GM19397 (cell line): ENCODE results near the gene MAP3K8.
"Not testable (repeated sequence)": the region's sequence is repeated elsewhere in the genome, so short reads cannot be mapped to it uniquely, and the experiment has no call there.

Experiments
- ATAC-seq: cut with Tn5 transposase; IDR thresholded peaks from one replicate; pipeline ENCODE4 v1.9.1; 2021; ENCODE audit warnings: mild to moderate bottlenecking, moderate library complexity; ENCODE audit not compliant: unreplicated experiment

The MAP3K8 gene

DNA sequence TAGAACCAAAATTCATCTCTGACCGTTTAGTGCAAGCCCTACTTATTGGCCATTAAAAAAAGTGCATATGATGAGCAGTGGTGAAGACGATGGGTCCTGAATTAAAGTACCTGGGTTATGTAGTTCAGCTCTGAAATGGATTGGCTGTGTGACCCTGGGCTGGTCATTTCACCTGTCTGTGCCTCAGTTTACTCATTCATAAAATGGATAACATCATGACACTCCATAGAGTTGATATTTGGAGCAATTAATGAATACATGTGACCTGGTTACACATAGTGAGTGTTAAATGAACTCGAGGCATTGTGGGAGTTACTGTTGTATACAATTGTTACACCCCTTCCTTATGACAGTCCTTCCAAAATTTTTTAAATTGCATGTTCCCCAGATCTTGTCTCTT is 9.1 kb downstream of the MAP3K8 start:
- no peak for ATAC-seq

DNA sequence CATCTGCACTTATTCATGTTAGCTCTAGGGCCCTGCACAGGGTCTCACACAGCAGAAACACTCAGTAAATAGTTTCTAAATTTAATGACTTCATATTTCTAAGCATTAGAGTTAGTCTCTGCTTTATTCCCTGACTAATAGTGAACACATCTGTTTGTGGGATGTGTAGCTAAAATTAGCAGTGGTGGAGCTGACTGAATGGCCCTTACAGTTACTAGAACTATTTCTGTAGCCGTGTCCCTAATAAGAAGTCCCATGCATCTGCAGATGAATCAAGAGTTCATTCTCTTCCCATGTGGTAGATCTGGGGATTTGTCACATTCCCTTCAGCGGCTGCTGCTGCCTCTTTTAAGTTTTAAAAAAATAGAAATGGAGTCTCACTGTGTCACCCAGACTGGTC is 11.7 kb downstream of the MAP3K8 start:
- no peak for ATAC-seq

DNA sequence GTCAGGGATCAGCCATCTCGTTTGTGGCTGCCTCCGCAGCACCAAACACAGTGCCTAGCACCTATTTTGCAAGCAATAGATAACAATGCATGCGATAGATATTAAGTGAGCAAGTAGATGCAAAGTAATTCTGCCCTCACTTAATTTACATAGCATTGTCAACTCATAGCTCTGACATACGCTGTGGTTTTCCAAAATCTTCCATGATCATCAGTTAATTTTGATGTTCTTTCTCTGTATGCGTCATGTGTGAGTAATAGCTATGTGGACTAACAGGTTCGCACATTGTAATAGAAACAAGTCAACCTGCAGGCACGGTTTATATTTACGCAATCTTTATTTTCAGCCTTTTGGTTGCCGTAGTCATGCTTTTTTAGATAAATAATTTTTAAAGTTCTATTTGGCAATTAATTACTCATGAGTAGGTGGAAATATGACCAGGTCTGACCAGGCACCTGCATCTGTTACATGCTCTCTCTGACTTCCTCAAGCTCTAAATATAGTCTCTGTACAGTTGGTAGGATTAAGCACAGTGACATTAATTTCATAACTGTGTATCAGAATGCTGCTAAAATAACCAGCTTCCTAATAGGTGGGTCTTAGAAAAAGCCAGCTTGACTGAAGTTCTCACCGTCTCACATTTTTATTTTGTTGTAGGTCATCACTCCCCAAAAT is 13.3 kb downstream of the MAP3K8 start:
- no peak for ATAC-seq

DNA sequence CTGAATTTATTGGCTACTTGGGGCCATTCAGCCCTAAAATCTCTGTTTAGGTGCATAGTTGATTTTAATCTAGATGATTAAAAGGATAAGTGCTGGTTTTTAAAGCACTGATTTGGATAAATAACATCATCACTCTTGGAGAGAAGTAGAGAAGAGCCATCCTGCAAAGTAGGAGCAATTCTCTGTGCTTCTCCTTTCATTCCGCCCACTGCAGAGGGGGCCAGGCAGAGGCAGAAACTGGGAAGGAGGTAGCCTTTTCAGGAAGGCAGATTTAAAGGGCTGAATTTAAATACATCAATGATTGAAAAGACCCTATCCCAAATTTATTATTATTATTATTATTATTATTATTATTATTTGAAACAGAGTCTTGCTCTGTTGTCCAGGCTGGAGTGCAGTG is 14.1 kb downstream of the MAP3K8 start:
- no peak for ATAC-seq

DNA sequence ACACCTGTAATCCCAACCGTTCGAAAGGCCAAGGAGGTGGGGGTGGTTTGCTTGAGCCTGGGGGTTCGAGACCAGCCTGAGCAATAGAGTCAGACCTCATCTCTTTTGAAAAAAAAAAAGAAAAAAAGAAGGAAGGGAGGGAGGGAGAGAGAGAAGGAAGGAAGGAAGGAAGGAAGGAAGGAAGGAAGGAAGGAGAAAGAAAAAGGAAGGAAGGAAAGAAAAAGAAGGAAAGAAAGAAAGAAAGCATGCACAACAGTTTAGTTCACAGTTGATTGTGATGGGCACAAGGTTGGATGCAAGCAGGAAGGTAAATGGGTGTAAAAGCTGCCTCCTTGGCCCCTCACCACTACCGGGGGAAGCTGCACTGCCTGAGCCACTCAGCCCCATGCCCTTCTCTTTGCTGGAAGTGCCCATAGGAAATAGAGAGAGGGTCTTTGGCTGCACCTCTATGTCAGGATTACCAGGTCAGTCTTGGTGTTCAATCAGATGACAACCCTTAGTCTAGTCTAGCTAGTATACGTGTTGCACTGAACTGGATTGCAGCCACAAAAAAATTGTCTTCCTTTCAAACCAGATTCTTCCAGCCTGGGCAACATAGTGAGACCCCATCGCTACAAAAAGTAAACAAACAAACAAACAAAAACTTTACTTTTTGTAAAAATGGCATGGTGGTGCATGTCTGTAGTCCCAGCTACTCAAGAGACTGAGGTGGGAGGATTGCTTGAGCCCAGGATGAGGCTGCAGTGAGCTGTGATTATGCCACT is 20.0 kb downstream of the MAP3K8 start:
- no peak for ATAC-seq

DNA sequence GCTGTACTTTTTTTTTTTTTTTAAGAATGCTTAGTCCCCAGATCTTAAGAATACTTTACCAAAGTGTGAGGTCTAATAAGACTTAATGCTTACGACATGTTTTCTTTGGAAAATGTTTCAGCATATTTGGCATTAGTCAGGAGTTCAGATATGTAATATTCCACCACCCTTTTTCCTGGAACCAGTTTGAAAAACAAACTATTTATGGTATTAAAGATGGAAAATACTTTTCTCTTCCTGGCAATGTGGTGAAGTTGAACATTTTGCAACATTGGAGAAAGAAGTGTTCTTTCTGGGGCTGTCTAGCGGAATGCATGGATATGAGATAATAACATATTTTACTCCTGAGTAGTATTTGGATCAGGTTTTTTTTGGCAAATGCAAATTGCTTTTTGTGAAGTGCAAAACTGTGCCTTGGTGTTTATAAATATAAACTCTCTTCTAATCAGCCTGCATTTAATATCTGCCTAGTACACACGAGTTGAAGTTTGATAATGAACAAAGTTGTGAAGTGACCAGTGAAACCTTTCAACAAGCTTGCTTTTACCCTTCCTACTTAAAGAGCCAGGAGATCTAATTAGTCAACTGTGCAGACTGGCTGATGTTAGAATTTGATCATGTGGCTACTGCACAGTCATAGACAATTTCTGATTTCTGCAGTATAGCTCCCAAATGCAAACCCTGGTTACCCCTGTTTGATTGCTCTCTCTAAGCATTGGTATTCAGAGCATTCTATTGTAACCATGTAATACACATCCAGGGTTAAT is 20.9 kb downstream of the MAP3K8 start:
- no peak for ATAC-seq

DNA sequence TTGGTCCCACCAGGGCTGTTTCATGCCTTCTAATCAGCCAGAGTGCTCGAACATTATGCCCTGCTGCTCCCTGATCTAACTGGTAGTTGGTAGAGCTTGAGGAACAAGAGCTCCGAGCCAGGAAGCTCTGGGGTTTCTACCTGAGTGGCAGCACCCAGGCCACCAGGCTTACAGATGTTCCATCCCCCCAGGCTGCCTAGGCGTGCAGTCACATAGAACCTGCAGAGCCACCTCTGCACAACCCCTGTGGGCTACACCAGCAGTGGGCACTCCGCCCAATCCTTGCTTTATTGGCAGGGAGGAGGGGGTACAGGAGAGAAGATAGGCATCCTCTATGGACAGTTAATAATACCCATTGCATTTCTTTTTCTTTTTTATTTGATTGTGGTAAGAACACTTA is 21.8 kb downstream of the MAP3K8 start:
- ATAC-seq, result peak; percentile 54

DNA sequence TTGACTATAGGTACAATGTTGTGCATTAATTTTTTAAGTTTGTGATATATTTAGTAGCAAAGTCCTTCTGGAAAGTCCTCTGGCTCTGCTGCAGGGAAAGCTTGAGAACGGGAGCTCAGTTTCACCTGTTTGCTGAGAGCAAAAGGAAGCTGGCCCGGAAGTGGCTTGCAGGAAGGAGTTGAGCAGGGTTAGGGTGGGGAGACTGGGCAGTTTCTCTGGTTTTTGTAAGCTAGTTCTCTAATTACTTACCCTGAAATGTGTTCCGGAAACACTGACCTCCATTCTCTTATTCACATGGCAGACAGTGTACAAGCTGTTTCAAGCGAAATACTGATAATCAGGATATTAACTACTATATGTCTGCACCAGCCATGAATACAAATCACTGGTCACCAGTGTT is 22.3 kb downstream of the MAP3K8 start:
- ATAC-seq, result peak; percentile 49

DNA sequence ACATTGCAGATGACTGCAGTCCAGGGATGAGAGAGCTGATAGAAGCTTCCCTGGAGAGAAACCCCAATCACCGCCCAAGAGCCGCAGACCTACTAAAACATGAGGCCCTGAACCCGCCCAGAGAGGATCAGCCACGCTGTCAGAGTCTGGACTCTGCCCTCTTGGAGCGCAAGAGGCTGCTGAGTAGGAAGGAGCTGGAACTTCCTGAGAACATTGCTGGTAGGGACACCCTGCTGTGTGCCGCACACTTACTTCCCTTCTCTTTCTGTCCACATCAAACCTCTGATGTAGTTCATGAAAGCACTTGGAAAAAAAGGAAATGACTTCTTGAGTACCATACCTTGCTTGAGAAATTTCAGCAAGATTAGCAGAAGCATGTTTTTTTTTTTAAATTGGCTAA is 25.3 kb downstream of the MAP3K8 start:
- ATAC-seq, result no peak

DNA sequence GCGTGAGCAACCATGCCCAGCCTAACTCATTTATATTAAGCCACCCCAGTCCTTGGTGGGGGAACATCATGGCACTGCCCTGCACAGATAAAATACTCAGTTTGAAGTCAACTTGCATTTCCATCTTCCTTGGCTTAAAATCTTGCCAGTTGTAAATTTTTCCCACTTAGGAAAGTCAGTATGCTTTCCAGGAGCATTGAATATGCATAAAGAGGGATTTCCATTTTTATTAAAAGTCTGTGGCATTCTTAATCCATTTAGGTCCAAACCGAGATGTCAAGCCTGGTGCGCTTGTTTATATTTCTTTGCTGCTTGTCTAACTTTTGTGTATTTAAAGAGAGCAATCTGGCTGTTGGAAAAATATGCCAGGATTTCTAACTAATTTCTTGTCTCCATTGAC is 26.1 kb downstream of the MAP3K8 start:
- no peak for ATAC-seq

DNA sequence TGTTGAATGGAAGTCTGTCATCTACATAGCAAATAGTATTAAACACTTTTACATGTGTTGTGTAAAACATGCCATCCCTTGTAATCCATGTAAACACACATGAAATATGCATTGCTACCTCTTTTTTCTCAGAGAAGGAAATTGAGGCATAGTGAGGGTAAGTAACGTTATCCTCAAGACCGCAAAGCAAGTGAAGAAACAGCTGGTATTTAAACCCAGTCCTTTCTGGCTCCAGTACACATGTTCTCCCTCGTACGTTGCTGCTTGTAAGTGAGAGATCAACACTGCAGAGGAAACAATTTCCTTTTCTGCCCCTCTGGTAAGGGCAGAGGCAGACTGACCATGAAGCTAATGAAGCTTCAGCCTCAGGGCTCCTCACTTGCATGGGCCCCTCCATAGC is 28.5 kb downstream of the MAP3K8 start:
- ATAC-seq, result no peak

DNA sequence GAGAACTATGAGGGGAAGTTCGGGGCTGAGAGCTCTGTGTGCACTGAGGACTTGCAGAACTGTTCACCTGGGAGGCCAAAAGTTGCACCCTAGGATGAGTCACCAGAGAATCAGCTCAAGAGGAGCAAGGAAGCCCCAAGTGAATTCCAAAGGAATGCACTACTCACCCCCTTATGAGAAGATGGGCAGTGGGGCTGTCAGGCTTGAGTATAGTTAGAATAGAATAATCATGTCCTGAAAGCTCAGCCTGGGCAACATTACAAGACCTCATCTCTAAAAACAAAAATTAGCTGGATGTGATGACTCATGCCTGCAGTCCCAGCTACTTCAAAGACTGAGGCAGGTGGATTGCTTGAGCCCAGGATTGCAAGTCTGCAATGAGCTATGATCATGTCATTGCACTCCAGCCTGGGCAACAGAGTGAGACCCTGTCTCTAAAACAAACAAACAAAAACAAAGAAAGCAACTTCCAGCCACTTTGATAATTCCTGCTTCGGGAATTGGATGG is 30.0 kb downstream of the MAP3K8 start:
- ATAC-seq, result no peak

DNA sequence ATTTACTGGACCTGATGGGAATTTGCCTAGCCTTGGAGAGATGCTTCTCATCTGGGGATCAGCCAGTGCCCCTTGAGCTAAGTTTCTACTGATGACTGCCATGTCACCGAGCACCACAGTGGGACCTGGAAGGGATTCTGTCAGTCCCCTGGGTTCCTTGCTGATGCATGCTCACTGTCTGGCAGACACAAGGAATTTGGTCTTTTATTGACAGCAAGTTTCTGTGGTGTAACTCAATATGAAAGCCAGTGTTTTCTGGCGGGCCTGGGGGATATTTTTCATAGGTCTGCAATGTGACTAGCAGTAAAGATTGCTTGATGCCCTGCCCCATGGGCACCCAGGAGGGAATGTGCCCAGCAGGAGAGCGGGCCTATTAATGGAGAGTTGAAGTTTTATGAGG is 30.7 kb downstream of the MAP3K8 start:
- ATAC-seq, result no peak

DNA sequence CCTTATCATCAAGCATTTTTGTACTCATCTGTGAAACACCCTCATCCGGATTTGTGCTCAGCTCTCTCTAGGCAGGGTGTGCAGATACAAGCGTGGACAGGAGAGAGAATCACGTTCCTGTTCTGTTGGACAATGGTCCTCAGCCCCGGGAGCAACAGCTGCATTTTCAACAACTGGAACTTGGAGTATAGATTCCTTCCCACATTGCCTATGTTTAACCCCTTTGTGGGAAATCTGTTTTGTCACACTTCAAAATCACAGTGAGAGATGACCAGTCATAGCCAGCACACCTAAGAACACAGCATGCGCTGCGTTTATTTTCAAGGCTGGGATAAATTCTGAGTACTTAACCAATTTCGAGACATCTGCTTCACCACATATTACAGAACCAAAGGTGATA is 32.5 kb downstream of the MAP3K8 start:
- ATAC-seq, result no peak

DNA sequence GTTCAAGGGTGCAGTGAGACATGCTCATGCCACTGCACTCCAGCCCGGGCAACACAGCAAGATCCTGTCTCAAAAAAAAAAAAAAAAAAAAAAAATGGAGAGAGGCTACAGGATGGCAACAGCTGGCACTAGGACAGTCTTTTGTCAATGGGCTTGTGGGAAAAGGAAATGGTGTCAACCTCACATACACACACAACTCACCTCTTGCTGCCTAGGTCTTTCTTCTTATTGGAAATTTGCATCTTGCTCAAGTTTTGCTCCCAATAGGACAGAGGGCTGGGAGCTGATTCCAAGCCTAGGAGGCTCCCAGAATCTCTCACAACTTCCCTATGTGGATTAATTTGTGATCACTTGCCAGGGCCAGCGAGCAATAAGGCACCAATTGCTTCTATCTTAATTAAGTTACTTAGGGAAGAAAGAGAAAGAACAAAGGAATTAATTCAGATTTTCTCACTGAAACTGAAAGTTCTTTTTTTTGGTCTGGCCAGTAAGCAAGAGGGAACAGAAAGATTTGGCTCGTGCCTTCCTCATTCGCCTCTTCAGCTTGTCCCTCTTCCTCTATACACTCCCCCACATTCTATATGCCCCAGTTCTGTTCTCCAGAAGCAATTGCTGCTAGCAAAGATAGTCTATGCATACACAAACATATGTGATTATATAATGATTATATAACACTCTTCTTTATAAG is 33.8 kb downstream of the MAP3K8 start:
- ATAC-seq, result no peak

DNA sequence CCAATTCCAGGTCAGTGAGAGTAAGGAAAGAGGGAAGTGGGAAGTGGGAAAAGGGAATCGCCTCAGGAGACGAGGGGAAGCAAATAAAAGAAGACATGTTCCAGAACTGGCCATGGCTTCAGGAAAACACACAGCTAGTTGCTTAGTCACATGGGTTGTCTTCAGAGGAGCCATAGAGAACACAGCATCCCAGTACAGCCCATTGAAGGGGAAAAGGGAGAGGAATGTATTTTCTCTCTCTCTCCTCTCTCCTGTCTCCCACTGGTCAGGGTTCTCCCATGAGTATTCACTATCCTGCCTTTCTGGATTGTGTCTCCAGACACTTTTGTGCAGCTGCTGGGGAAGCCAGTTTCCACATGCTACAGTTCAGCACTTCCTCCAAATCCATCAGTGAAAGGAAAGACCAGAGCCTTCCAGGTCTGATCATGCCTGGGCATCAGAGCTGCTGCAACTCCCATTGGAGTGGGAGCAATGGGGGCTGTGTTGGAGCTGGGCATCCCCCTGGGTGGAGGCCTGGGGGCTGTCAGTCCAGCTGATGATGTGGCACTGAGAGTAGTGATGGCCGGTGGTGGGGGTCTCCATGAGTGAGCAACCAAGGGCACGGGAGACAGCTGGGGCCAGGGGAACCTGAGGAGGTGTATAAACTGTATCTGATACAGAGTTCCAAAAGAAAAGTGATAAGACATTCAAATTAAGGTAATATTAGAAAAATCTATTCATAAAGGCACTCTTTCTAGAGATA is 38.6 kb downstream of the MAP3K8 start:
- ATAC-seq, result no peak

DNA sequence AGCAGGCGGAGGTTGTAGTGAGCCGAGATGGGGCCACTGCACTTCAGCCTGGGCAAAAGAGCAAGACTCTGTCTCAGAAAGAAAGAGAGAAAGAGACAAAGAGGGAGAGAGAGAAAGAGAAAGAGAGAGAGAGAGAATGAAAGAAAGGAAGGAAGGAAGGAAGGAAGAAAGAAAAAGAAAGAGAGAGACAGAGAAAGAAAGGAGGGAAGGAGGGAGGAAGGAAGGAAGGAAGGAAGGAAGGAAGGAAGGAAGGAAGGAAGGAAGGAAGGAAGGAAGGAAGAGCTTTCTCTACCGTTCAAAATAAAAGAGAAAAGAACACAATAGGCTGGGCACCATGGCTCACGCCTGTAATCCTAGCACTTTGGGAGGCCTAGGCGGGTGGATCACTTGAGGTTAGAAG is 41.5 kb downstream of the MAP3K8 start:
- ATAC-seq, result not testable (repeated sequence)

DNA sequence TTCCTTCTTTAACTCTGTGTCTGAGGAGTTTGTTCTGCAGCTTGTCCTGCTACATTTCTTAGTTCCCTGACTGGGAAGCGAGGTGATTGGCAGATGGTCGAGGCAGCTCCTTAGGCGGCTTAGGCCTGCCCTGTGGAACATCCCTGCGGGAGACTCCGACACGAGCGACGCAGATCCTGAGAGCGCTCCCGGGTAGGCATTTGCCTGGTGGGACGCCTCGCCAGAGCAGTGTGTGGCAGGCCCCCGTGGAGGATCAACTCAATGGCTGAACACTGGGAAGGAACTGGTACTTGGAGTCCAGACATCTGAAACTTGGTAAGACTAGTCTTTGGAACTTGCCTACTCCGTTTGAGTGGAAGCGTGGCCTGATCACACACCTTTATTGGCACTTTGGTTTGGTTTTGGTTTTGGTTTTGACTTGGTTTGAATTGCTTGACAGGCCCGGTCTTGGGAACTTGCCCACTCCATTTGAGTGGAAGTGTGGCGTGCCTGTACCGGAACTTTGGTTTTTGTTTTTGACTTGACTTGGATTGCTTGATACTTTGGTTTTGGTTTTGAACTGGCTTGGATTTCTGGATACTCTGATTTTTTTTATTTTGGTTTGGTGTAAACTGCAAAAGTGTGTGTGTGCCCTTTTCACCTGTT is 42.6 kb downstream of the MAP3K8 start:
- no peak for ATAC-seq

DNA sequence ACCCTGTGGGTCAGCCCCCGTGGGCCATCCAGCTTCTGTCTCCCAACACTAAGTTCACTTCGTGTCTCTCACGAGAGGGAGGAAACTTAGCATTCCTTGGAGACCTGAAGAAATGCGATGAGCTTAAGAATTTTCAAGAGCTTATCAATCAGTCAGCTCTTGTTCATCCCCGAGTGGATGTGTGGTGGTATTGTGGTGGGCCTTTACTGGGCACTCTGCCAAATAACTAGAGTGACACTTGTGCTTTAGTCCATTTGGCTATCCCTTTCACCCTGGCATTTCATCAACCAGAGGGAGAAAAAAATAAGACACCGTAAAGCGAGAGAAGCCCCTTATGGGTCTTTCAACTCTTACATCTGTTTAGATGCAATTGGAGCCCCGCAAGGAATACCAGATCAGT is 45.5 kb downstream of the MAP3K8 start:
- ATAC-seq, result not testable (repeated sequence)

DNA sequence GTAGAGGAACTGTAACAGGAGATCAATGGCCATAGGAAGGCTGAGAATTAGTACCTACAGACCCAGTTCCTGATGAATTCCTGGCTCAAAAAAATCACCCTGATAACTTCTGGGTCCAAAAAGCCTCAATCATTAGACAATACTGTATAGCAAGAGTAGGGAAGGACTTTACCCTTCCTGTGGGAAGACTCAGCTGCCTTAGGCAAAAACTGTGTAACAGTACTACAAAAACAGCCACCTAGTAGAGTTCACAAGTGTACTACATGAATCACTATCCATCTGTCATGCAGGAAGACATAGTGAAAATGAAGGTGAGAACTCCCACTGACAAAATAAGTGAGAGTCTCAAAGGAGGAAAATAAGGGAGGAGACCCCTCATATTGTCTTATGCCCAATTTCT is 47.6 kb downstream of the MAP3K8 start:
- no peak for ATAC-seq
